Endometrium (tissue), 2 donors: ENCODE measurements around the gene ACOX1.
"Not testable (repeated sequence)": the region's sequence is repeated elsewhere in the genome, so short reads cannot be mapped to it uniquely, and the experiment has no call there.

Experiments used
- FAIRE-seq: peaks from 2 replicates; lab custom pipeline; 2012; peaks lifted over from hg19 to GRCh38; lab: Jason Lieb, UNC
- donor health status: control.
- donor health status: control.

Gene ACOX1

DNA sequence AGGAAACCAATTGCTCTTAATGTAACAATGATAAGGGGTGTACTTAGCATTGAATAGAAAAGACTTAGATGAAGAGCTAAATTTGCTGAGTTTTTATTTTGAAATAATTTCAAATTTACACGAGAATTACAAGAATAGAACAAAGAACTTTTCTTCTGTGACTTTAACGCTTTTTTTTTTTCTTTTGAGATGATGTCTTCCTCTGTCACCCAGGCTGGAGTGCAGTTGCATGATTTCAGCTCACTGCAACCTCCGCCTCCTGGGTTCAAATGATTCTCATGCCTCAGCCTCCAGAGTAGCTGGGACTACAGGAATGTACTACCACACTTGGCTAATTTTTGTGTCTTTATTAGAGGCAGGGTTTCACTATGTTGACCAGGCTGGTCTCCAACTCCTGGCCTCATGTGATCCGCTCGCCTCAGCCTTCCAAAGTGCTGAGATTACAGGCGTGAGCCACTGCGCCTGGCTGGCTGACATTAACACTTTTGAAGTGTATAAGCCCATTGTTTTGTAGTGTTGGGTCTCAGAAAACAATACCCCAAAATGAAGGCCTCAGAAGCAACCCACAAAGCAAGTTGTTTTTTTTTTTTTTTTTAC, 2.2 kb upstream of the ACOX1 start:
- FAIRE-seq: no peak

- no peak for FAIRE-seq
These were observed 1.4 kb upstream of the ACOX1 start for GRCh38 chr17:75980188-75981018.

GRCh38 chr17:75979705-75980187, 780 bp upstream of the ACOX1 start:
- no peak for FAIRE-seq

DNA sequence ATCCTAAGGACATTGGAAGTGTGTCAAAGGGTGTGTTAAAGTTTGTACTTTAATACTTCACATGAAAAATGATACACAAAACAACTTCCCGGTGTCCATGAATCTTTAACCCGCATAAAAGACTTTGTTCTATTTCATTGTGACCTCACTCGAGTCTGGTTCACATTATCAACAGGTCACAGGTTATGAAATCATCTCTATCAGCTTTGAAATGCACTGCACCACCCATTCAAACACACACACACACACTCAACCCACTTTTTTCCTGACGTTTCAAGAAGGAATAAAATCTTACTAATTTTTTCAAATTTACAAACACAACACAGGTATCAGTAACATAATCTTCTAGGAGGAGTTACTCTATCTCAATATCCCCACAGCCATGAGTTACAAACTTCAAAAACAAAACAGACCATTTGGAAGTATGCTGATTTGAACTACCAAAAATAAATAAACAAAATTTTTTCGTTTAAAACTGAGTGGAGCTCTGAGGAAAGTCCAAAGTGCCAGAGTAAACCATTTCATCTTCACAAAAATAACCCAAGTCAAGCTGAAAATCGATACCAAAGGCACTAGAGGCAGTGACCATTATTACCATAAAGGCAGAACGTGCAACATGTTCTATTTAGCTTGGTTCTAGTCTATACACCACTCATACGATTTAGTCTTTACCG, 2.7 kb downstream of the ACOX1 start:
- no peak for FAIRE-seq

DNA sequence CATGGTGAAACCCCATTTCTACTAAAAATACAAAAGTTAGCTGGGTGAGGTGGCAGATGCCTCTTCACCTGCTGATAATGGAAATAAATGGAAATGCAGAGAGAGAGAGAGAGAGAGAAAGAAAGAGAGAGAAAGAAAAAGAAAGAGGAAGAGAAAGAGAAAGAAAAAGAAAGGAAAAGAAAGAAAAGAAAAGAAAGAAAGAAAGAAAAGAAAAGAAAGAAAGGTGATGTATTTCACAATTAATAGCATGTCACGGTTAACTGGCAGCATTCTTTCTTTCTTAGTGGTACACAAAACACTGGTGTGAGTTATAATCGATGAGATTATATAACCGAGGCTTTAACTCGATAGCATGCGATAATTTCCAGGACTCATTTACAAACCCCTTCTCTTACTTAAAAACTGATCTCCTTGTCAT, 3.2 kb downstream of the ACOX1 start:
- FAIRE-seq: no peak

- not testable (repeated sequence) for FAIRE-seq
These were observed 3.8 kb downstream of the ACOX1 start for GRCh38 chr17:75975187-75975586.

- FAIRE-seq: no peak
These were observed 8.3 kb downstream of the ACOX1 start for GRCh38 chr17:75970626-75971025.

DNA sequence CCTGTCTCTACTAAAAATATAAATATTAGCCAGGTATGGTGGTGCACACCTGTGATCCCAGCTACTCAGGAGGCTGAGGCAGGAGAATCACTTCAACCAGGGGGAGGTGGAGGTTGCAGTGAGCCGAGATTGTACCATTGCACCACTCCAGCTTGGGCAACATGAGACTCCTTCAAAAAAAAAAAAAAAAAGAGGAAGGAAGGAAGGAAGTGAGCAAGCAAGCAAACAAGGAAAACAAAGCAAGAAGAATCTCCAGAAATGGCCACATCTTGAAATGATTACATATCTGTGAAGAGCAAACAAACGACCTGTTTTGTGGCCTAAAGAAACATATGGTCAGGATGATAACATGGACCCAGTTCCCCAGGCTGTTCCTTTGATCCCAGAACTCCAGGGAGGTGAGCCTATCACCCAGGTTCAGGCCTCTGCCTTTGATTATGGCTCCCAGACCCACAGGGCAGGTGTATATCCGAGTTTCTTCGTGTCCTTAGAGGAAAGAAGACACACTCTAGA, 8.9 kb downstream of the ACOX1 start:
- no peak for FAIRE-seq

DNA sequence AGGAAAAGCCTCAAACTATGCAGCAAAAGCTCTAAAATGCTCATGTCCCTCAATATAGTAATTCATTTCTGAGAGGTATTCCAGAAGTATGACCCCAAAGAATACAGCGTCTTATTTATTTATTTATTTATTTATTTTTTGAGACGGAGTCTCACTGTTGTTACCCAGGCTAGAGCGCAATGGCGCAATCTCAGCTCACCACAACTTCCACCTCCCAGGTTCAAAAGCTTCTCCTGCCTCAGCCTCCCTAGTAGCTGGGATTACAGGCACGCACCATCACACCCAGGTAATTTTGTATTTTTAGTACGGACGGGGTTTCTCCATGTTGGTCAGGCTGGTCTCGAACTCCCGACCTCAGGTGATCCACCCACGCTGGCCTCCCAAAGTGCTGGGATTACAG, 9.9 kb downstream of the ACOX1 start:
- not testable (repeated sequence) for FAIRE-seq

DNA sequence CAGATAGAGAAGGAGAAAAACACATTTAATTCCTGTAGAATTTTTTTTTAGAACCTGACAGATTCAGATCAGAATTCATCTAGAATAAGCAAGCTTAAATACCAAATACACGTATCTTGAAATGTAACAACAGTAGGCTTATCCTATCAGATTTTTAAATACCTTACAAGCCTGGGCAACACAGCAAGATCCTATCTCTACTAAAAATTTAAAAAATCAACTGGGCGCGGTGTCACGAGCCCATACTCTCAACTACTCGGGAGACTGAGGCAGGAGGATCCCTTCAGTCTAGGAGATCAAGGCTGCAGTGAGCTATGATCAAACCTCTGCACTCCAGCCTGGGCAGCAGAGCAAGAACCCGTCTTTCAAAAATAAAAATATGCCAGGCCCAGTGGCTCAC, 13.5 kb downstream of the ACOX1 start:
- FAIRE-seq: no peak

DNA sequence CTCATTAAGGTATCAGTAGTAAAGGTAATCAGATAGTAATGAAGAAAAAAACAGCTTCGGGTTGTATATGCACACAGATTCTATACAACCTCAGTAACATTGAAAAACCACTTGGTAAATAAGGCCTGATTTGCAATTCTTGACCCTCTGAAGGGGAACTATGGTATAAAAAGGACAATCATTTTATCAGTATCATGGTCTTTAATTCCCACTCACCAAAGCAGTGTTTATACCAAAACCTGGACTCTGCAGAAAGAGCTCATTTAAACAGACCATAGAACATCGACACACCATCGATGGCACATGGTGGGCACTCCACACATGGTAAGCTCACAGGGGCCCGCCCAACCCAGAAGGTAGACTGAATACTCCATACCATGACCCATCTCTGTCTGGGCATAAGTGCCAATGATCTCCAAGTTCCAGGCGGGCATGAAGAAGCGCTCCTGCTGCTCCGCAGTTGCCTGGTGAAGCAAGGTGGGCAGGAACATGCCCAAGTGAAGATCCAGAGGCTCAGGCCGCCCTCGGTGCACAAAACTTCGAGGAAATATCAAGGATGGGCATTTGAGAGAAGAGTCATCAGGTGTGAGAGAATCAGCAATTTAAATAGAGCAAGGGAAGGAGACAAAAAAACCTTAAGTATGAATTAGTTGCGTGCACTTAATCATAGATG, 19.0 kb downstream of the ACOX1 start:
- no peak for FAIRE-seq

DNA sequence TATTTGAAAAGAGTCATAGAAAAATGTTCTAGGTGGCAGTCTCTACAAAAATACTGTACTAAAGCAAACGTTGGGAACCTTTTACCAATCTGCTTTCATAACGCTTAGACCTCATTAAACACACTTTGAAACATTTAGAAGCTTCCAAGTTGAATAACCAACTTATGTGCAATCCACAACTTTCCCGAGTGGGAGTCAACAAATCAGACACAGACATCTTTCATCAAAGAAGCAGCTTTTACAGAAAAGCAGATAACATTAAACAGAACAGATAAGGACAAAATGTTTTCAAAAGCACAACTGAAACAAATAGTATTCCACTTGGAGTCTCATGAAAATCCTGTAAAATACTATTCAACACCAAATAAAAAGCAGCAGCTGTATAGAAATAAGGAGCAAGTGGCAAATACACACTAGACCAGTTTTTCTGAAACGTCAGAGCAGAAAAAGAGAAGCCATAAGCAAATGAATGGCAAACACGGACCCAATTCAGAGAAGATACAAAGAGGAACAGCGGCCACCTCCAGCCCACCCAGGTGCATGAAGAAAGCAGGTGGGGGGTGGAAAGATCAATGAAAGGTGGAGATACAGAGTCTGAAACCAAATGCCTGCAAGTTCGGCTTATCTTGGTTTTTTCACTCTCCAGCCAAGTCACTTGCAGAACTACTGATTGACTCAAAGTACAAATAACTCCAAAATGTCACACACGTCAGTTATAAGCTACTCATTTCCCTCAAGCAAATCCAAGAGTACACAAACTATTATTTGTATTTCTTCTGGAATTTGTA, 19.7 kb downstream of the ACOX1 start:
- FAIRE-seq: peak; percentile 37

GRCh38 chr17:75950855-75951554, 28.0 kb downstream of the ACOX1 start:
- FAIRE-seq: no peak

- no peak for FAIRE-seq
These were observed 28.5 kb downstream of the ACOX1 start for GRCh38 chr17:75950421-75950820.

DNA sequence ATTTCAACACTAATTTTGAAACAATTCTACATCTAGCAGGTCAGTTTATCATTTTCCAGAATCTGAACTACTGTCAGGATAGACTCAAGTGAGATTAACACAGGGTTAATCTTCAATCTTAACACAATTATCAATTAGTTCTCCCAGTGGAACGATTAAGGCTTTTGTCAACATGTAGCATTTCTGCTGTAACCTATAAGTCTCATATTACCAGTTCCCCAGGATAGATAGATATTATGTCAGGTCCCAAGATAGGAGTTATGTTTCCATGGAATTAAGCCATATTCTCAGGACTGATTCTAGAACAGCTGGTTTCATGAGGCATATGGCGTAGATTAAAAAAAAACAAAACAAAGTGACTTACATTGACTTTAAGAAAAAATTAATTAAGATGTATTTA, 33.8 kb downstream of the ACOX1 start:
- no peak for FAIRE-seq

GRCh38 chr17:75943491-75943890, 35.5 kb downstream of the ACOX1 start:
- no peak for FAIRE-seq

- FAIRE-seq: no peak
These were observed 36.5 kb downstream of the ACOX1 start for GRCh38 chr17:75942473-75942872.

GRCh38 chr17:75941442-75941819, 37.5 kb downstream of the ACOX1 start:
- no peak for FAIRE-seq

GRCh38 chr17:75940727-75941441, 38.1 kb downstream of the ACOX1 start, which contains the start of gene FBF1:
TSS of gene FBF1 (minus strand) at chr17:75941042. CDS start at chr17:75938149, 2,893 bp downstream.
- no peak for FAIRE-seq

- FAIRE-seq: no peak
These were observed 41.3 kb downstream of the ACOX1 start for GRCh38 chr17:75937652-75938051.
